WI38 (cell line): ENCODE measurements around the gene TERF2IP.

Source experiments
- H3K4me3 ChIP-seq: 2 replicates; pipeline ENCODE4 v1.5.1; 2011; ENCODE audit warnings: low read depth, mild to moderate bottlenecking, control low read depth, low read length
- TF ChIP-seq, protein P1 (sequence below): IDR thresholded peaks from 2 replicates; pipeline ENCODE4 v1.5.1; 2012; ENCODE audit warnings: low read depth, mild to moderate bottlenecking, control low read depth, low read length

The TERF2IP gene

DNA sequence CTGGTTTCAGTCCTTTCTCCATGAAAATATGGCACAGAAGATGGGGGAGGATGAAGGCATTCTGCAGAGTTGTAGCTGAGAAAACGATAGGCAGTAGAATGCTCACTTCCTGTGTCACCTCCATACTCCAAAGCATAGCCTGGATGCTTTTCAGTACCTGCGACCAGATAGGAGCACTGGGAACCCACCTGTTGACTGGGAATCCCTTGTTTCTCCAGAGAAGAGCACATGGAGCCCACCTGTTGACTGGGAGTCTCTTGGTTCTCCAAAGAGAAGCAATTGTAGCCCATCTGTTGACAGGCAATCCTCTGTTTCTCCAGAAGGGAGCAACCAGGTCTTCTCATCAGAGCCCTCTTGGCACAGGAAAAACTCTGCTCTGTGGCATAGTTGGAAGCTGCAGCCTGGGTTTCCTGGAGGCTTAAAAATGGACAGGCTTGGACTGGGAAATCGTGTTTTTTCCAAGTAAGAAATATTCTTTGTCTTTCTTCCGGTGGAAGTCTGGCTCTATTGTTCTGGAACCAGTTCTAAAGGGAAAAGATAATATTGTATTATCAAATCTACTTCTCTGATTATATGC is 13.2 kb downstream of the TERF2IP start:
- TF ChIP-seq, protein P1, sequence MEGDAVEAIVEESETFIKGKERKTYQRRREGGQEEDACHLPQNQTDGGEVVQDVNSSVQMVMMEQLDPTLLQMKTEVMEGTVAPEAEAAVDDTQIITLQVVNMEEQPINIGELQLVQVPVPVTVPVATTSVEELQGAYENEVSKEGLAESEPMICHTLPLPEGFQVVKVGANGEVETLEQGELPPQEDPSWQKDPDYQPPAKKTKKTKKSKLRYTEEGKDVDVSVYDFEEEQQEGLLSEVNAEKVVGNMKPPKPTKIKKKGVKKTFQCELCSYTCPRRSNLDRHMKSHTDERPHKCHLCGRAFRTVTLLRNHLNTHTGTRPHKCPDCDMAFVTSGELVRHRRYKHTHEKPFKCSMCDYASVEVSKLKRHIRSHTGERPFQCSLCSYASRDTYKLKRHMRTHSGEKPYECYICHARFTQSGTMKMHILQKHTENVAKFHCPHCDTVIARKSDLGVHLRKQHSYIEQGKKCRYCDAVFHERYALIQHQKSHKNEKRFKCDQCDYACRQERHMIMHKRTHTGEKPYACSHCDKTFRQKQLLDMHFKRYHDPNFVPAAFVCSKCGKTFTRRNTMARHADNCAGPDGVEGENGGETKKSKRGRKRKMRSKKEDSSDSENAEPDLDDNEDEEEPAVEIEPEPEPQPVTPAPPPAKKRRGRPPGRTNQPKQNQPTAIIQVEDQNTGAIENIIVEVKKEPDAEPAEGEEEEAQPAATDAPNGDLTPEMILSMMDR, result no peak

DNA sequence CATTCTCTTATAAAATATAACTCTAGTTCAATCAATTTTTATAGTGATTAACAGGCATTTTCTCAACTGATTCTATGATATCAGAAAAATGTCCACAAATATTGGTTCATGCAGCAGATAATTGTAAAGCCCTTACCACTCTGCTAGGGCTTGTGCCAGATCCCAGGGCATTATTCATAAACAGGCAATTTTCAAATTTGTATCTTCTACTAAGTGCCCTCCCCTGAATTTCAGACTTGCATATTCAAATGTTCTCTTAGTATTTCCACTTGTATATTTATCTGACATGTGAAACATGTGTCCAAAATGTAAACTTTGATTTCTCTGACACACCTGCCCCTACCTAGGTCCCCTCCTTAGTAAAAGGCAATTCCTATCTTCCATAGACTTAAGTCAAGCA is 19.9 kb downstream of the TERF2IP start:
- TF ChIP-seq, protein P1, result no peak
- no peak overlapping the region for H3K4me3 ChIP-seq

More for the DNA sequence above, 13.2 kb downstream of the TERF2IP start:
- no peak overlapping the region for H3K4me3 ChIP-seq

DNA sequence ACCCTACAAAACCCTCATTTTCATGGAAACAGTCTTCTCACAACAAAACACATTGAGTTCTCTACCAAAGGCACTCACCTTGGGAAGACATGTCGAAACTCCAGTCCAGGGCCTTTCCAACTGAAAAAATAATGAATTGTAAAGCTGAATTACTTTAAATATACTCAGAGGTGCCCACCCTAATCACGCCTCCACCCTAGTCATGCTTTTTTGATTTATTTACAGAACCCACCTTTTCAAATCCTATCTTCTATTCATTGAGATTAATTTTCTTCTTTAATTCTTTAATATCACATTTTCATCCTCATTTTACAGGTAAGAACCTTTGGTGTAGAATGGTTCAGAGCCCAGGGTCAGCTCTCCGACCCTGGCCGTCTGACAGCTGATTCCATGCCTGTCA is 29.3 kb downstream of the TERF2IP start, which contains the start of gene CPHXL2:
TSS of gene CPHXL2 (minus strand) at position 101 of the 400 bp plus-strand sequence. CDS start at position 91, 10 bp downstream.
- TF ChIP-seq, protein P1, result no peak
- H3K4me3 ChIP-seq, result no peak within 1 kb of the TSS

DNA sequence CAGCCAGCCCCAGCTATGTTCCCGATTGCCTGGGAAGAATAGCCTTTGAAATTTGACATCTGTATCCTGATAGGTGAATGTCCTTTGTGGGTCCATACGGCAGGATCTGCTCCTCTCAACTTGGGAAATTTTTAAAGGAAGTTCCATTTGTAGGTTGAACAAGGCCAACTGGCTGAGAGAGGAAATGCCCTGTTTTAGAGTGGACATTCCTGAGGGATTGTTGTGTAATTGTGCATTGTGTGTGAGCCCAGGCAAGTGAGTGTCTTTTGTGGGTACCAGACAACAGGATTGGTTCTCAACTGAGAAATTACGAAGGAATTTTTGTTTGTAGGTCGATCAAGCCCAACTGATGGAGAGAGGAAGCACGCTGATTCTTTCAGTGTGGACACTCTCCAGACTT is 31.8 kb downstream of the TERF2IP start:
- H3K4me3 ChIP-seq, result no peak overlapping the region
- TF ChIP-seq, protein P1, result no peak

DNA sequence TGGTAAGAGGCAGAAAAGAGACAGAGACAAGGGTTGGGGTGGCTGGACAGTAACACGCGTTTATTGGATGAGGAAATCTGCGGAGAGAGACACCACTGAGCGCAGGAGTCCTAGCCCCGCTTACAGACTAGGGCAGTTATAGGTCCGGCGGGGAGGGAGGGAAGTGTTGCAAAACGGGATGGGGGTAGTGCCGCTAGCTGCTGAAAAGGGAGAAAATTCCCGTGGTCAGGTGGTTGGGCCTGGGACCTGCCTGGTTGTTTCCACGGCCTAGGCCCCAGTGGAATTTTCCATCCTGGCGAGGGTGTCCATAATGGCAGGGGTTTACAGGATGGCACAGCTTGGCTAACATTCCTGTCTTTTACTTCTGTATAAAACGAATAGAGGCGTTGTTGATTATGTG is 34.7 kb downstream of the TERF2IP start:
- TF ChIP-seq, protein P1, result no peak

DNA sequence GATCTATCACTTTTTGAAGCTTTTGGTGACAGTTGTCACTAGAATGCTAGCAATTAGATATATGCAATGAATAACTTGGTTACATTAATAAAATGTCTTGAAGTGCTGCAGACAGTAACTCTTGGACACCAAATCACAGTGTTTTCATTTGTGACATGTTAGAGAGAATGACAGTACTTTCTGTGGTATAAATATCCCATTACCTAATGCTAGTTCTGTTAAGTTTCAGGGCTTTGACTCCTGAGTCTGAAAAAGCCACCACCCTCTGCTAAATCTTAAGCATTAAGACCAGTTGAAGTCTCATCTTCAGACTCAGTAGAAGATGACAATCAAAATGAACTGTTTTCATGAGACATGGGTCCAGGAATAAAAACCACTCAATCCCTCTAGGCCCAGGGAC is 39.8 kb downstream of the TERF2IP start:
- H3K4me3 ChIP-seq, result no peak overlapping the region
- TF ChIP-seq, protein P1, result no peak

More for the DNA sequence above, 34.7 kb downstream of the TERF2IP start:
- no peak overlapping the region for H3K4me3 ChIP-seq

DNA sequence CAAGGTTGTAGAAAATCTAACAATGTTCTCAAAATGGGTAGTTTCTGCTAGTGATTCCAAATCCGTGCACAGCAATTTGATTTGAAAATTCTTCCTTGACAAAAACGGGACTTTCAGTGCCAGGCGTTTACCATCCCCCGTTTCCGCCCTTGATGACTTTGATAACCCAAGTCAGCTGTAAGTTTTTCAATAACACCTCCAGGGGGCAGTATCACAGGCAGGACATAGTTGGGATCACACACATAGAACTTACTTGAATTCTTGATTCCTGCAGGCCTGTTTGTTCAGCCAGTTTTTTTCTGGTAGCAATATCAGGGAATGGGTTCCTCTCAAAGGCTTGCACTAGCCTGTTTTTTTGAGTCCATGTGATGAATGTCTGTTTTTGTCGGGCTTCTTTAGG is 48.1 kb downstream of the TERF2IP start:
- TF ChIP-seq, protein P1, result no peak
- no peak overlapping the region for H3K4me3 ChIP-seq
